ENCODE data around the gene EGLN2.
"Not testable (repeated sequence)": the region's sequence is repeated elsewhere in the genome, so short reads cannot be mapped to it uniquely, and the experiment has no call there.

Gene EGLN2

DNA sequence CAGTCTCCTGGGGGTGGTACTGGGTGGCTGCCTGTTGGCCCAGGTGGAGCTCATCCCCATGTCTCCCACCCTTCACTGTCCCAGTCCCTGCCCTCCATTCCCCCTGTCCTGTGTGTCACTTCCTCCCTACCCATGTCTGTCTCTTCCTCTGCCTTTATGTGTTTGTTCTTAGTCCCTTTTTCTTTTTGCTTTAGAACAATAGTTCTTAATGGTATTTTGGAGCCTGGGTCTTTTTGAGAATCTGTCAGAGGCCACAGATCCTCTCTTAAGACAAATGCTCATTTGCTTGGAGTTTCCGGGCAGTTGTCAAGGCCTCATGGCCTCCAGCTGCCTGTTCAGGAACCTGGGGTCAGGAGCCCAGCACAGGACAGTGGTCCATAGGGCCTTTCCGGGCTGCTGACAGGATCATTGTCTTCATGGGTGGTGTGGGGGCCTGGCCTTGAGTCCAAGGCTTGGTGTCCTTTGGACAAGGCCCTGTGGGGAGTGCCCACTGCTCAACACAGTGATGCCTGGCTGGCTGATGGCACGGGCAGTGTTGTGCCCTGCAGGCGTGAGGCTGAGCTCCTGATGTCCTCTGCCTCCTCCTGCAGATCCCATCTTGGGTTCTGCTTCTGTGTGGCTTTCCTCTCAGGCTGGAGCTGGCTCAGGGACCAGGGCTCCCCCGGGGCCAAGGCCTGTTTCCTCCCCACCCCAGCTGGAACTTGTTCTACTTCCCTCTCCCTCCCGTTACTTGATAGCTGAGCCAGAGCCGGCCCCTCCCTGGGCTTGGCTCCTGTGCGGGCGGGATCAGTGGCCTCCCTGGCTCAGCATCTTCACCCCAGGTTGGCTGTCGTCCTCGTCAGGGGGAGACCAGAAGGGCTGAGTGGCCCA is 3.5 kb downstream of the EGLN2 start:
- peak; percentile 31 for DNase-seq

DNA sequence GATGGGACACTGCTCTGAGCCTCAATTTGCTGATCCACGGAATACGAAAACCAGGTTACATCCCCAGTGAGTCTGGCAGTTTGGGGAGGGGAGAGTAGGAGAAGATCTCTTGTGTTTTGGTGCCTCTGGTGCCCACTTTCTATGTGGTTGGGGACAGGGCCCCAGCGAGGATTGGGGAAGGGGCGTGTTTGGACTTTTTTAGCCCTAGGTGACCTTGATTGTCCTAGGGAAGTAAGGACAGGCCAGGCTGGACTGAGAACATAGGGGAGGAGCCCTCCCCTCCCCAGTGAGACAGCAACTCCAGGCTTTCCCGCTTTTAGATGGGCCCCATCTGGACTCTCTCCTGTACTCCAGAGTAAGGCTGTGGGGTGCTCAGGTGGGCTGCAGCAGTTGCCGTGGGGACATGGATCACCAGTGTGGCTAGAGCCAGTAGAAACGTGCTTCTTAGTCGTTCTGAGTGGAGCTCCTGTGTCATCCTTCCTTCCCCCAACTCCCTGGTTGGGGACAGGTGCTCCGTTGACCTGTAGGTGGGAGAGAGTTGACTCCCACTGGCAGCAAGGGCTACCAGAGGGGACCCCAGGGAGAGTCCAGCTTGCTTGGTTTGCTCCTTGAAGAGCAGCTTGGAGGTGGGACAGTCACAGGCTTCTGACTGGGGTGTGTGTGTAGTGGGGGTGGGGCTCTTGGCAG is 4.3 kb downstream of the EGLN2 start:
- DNase-seq, result no peak

DNA sequence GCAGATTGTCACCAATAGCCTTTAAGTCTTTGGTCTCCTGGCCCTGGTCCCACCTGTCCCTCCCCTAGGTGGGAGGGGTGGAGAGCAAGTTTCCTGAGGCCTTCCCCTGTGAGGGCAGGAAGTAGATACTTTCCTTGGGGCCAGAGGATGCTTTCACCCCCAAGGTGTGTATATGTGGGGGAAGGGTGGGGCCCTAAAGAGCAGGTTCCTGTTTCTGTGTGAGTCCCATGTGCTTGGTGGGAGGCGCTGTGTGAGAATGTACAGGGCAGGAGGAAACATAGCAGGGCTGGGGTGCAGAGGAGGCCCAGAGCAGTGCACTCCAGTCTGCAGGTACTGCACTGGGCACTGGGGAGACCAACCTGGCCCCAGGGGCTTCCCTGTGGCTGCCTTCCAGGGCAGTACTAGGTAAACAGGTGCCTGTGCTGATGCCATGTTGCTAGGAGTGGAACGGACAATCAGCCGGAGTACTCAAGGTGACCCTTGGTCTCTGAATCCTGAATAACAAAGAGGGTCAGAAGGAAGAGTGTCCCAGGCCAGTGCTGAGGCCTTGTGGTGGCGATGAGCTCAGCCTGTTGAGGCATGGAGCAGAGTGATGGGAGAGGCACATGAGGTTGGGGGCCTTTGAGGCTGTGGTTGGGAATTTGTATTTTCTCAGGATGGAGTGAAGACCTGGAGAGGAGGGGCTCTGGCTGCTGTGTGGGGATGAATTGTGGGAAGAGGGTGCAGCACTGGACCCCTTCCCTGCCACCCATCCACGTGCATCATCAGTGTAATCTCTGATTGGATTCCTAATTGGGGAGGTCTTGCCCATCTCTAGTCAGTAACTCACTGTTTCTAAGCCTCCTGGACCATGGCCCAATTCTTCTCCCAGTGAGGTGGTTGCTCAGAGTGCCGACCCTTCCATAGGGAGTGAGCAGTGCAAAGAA is 5.1 kb downstream of the EGLN2 start:
- peak; percentile 77 for DNase-seq

DNA sequence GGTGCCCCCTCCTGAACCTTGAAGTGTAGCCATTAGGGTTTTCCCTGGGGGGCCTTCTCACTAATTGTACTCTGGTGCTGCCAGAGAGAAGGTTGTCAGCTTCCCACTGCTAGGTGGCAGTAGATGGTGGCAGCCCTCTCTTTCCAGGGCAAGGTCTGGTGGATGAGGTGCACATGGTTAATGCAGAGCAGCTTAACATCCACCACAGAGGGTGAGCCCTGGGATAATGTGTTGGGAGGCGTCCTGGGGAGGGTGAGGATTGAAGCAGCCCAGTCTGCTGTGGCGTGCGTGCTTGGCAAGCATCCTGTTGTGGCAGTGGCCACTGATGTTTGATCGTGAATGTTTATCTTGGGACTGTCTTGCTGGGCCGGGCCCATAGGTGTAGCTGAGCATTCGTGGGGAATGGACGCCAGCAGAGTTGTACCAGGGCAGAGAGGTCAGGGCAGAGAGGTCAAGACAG is 5.8 kb downstream of the EGLN2 start:
- DNase-seq, result peak; percentile 42

DNA sequence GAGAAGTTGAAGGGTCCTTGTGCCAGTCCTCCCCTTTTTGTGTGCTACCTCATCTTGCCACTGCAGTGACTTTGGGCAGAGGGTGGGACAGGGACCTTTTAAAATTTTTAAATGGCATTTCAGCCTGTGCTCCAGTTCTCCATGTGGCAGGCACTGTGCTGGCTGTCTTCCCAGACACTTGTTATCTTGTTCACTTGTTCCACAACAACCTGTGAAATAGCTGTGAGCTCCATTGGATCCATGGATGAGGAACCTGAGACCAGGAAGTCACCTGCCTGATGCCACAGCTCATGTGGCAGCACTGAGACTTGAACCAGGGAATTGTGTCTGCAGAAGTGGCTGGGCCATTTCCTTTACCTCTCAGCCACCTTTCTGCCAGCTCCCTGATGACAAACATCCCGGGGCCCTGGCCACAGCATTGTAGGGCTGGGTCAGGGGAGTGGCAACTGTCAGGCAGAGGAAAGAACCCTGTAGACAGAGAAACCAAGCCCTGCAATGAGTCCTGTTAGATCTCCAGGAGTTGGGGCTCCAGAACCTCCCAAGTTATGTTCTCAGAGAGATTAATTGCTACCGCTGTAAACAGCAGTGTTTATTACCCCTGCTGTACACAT is 6.4 kb downstream of the EGLN2 start:
- DNase-seq, result peak; percentile 76

DNA sequence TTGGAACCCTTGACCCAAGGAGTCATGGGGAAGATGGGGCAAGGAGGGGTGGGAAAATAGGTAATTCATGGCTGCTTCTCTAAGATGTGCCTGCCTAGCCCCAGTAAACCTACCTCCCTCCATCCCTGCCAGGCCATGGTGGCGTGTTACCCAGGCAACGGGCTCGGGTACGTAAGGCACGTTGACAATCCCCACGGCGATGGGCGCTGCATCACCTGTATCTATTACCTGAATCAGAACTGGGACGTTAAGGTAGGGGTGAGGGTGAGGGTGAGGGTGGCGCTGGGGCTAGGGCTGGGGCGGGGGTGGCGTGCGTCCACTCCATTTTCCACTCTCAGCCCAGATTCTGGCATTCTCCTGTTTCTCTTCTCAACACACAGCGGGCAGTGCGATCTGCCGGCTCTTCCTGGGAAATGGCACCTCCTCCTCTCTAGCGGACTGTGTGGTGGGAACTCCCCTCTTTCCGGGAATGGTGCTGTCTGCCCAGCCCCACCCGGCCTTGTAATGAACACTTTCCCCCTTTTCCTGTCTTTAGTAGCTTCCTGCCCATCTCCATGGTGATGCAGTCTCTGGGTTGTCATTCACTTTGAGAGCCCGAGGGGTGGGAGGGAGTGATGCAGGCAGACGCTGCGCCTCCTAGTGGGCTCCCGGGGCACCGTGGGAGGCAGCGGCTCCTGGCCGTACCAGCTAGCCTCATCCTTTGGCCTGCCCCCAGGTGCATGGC is 7.6 kb downstream of the EGLN2 start:
- peak; percentile 85 for DNase-seq

DNA sequence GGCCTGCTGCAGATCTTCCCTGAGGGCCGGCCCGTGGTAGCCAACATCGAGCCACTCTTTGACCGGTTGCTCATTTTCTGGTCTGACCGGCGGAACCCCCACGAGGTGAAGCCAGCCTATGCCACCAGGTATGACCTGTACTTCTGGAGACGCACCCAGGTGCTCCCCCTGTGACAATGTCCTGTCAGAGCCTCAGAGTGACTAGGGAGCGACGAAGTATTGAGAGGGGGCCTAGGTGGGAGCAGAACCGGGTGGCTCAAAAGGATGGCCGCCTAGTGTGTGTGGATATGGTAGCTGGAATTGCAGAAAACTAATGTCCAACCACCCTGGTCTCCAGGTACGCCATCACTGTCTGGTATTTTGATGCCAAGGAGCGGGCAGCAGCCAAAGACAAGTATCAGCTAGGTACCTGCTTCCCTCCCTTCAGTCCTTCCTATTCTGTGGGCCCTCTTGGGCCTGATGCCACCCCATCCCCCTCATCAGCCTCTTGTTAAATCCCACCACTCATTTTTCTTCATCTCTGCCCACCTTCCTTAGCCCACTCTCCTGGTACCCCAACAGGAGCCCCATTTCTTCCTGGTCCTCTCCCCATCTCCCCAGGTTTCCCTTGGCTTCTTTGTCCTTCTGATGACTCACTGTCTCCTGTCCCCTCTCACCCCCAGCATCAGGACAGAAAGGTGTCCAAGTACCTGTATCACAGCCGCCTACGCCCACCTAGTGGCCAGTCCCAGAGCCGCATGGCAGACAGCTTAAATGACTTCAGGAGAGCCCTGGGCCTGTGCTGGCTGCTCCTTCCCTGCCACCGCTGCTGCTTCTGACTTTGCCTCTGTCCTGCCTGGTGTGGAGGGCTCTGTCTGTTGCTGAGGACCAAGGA is 8.4 kb downstream of the EGLN2 start:
- DNase-seq, result peak; percentile 23

DNA sequence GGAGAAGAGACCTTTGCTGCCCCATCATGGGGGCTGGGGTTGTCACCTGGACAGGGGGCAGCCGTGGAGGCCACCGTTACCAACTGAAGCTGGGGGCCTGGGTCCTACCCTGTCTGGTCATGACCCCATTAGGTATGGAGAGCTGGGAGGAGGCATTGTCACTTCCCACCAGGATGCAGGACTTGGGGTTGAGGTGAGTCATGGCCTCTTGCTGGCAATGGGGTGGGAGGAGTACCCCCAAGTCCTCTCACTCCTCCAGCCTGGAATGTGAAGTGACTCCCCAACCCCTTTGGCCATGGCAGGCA is 9.0 kb downstream of the EGLN2 start:
- no peak for DNase-seq

DNA sequence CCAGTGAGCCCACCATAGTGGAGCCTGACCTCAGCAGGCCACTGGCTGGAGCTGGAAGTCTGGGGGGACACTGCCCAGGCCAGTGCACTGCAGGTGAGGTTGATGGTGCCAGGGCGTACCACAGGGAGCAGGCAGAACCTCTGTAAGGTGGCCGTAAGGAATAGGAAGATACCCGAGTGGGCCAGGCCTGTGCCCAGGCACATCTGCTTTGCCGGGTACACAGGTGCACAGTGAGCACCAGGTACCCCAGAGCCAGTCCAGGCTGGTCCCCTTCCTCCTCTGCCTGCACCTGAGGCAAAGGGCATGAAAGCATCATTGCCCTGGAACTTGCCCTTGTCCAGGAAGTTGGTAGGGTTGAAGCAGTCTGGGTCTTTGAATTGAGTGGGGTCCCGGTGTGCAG is 9.5 kb downstream of the EGLN2 start:
- DNase-seq, result no peak

DNA sequence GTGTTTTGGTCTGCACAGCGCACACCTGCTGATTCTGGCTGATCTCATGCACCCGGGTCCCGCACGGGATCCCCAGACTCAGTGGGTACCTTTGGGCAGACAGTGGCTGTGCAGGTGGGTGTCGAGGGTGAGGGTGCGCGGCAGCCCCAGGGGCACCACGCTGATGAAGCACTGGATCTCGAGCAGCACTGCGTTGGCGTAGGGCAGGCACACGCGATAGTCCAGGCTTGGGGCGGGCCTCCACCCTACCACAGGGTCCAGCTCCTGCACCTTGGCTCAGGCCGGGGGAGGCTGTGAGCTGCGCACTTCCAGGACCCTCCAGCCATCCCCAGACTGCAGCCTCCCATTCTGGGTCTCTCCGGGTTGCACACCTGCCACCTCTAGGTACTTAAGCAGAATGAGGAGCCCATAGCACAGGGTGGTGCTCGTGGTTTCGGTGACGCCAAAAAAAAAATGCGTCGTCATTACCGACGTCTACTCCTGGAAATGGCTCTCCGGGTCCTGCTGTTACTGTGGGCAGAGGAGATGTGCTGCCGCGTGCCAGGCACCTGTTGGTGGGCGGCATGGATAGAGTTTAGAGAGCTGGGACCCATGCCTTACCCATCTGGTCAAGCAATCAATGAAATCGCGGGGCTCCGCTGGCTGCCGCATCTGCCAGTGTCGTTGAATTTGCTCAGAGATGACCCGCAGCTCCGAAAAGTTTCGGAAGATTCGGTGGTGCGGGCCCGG is 10.5 kb downstream of the EGLN2 start:
- DNase-seq, result no peak

DNA sequence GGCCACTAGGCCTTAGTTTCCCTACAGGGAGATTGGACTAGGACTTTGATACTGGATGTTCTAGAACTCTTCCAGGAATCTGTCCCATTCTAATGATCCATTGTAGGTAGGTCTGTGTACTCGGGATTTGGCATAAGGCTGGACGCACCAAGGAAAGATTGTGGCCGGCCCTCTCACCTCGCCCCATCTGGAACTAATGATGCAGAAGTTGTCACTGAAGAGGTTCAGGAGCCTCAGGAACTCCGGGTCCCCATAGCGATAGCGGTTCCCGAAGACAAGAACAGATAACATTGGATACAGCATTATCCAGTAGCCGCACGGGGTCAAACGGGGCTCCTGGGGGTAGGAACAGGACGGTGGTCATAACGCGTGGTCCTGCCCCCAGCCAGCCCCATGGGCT is 11.2 kb downstream of the EGLN2 start:
- DNase-seq, result no peak

DNA sequence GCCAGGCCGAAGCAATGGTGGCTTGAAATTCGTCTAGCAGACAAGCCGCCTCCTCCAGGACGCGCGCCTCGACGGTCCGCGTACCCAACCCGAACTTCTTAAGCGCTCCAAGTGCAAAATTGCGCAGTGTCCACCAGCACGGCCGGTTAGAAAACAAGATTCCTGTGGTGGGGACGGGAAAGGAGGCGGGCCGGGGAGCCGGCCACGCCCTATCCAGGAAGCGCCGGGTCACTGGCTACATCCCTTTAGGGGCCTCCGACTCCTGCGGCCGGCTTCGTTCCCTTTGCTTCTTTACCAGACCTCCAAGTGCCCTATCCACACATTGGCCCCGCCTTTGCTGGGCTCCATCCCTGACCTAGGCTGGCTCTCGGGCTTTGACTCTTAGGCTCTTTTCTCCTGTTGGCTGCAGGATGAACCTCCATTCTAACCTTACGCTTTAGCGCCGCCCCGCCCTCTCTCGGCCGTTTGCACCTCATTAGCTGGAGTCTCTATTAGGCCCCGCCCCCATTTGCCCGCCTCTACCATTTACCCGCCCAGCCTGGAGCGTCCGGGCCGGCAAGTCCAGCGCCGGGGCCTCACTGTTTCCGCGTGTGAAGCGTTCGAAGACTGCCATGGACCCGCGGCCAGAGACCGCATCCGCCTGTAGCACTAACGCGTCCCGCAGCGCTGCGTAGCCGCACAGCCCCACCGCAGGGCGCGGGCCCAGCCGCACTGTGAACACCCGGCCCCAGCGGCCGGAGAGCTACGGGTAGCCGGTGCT is 11.8 kb downstream of the EGLN2 start:
- peak; percentile 63 for DNase-seq

DNA sequence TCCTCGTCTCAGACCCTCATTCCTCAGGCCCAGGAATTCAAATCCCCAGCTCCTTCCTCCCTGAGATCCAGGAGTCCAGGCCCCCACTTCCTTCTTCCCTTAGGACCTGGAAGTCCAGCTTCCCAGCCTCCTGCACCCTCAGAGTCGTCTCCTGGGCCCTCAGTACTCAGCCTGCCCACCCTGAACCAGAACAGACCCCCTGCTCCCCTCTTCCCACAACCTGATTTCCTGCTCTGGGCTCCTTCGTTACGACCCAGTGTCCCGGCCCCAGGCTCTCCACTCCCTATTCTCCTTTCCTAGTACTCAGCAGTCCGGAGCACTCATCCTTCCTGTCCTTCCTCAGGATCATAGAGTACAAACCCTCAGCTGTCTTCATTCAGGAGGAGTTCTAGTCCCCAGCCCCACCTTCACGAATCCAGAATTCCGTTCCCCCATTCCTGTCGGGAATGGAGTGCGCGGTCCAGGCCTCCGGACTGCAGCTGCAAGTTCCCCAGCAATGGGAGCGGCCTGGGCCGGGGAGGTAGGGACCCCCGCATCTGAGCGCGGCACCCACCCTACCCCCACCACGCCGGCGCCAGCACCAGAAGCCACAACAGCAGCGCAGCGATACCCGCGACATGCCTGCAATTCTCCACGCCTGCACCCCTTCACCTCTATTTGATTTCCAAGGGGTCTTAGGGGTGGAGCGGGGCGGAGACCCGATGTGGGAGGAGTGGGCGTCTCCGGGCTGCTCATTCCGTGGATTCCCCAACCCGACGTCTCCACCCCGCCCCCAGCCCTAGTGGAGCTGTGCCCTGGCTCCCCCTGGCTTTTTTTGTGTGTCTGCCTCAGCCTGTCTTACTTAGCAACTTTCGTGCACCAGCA is 12.7 kb downstream of the EGLN2 start:
- peak; percentile 66 for DNase-seq

DNA sequence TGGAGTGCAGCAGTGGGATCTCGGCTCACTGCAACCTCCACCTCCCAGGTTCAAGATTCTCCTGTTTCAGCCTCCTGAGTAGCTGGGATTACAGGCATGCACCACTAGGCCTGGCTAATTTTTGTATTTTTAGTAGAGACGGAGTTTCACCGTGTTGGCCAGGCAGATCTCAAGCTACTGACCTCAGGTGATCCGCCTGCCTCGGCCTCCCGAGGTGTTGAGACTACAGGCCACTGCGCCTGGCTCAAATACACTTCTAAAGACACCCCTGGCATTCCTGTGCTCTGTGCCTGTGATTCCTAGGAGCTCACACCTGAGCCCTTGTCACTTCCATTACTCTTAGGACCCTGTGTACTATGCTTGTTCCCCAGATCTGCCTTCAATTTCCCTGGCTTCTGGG is 13.6 kb downstream of the EGLN2 start:
- DNase-seq, result not testable (repeated sequence)

DNA sequence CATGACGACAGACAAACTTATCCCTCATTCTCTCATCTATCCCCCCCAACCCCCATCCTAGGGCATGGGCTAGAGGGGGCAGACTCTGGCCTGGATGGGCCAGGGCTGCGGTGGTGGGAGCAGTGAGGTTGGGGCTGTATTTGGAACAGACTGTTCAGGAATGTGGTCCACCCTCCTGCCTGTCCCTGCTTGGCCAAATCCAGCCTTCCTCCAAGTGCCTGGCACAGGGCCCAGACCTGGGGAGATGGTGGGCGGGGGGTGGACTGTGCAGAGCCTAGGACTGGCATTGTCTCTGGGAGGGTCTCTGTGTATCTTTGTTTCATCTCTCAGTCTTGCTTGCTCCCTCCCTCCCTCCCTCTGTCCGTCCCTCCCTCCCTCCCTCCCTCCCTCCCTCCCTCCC is 14.2 kb downstream of the EGLN2 start:
- no peak for DNase-seq

DNA sequence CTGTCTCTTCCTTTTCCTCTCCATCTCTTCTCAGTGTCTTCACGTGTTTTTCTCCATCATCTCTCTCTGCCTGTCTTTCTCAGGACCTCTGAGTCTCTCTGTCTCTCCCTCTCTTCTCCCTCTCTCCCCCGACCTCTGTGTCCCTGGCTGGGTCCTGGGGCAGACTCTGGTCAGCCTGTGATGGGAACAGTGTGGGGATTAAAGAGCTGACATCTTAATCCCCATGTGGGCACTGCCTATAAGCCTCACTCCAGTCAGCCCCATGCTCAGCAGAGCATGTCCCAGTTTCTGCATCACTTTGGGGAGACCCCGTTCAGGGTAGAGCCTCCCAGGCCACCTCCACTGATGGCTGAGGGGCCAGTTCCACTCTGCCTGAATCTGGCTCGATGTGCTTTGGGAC is 16.2 kb downstream of the EGLN2 start:
- no peak for DNase-seq

DNA sequence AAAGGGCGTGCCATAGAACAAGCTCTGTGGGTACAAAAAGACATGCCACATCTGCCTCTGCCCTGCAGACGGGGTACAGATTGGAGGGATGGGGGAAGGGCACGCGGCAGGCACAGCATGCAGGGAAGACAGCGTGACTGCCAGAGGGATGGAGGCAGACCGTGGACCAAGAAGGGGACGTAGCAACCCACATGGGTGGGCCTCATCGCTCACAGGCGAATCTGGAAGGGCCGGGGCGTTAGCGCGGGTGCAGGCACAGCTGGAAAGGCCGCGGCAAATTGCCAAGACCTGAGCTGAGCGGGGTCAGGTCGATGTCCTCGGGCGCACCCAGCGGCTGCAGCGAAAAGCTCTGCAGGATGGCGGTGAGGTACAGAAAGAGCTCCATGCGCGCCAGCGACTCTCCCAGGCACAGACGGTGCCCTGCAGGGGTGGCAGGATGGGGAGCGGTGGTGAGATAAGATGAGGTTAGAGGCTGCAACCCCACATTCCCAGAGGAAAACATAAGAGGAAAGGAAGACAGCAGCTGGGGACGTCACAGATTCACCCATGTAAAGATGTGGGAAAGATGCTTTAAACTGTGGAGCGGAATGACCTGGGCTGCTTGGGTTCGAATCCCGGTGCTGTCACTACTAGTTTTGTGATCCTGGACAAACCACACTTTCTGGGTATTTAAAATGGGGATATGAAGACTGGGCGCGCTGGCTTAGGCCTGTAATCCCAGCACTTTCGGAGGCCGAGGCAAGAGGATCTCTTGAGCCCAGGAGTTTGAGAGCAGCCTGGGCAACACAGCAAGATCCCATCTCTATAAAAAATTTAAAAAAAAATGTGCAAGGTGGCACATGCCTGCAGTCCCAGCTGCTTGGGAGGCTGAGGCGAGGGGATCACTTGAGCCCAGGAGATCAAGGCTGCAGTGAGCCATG is 19.7 kb downstream of the EGLN2 start:
- DNase-seq, result peak; percentile 81
